CD14-positive monocyte (primary cell): Measurements from ENCODE around the gene EYS. TPM values are rescaled to one million over a fixed set of nuclear protein-coding genes. Genes with fewer than 3 reads are reported as not detected.

Experiments
- DNase-seq, 3 donors: peaks; one replicate each; pipeline ENCODE4 v3.0.0-alpha.2; 2011 to 2022
- H2AFZ ChIP-seq: 2 replicates; pipeline ENCODE4 v1.6.0; 2012; ENCODE audit warnings: mild to moderate bottlenecking, low read depth, low read length, inconsistent platforms; ENCODE audit not compliant: insufficient read depth, poor library complexity, severe bottlenecking
- H3K27ac ChIP-seq, 2 donors: 1 replicate in 1 of 2; 2 replicates in 1 of 2; pipeline ENCODE4 v1.5.1; 2012 to 2013; ENCODE audit warnings: low read length in 2 of 2, control low read depth in 1 of 2, inconsistent platforms in 1 of 2, low read depth in 1 of 2, mild to moderate bottlenecking in 1 of 2
- H3K27me3 ChIP-seq, 2 donors: one replicate each; pipeline versions ENCODE4 v1.6.0 to v1.6.1; 2011 to 2013; ENCODE audit warnings: low read length in 2 of 2; ENCODE audit not compliant: control insufficient read depth in 2 of 2, insufficient read depth in 2 of 2
- H3K36me3 ChIP-seq, 2 donors: replicated peaks in 1 of 2; 1 replicate in 1 of 2; 2 replicates in 1 of 2; pipeline versions ENCODE4 v1.5.1 to v1.6.1; 2012 to 2013; ENCODE audit warnings: low read length in 2 of 2, control low read depth in 1 of 2, inconsistent platforms in 1 of 2, mild to moderate bottlenecking in 1 of 2; ENCODE audit not compliant: insufficient read depth in 2 of 2, control insufficient read depth in 1 of 2
- H3K4me1 ChIP-seq, 2 donors: 1 replicate in 1 of 2; 2 replicates in 1 of 2; pipeline versions ENCODE4 v1.5.1 to v1.6.1; 2012 to 2013; ENCODE audit warnings: low read length in 2 of 2, control low read depth in 1 of 2, inconsistent platforms in 1 of 2, mild to moderate bottlenecking in 1 of 2, moderate library complexity in 1 of 2; ENCODE audit not compliant: insufficient read depth in 2 of 2, control insufficient read depth in 1 of 2
- H3K4me2 ChIP-seq: replicated peaks from 2 replicates; pipeline ENCODE3; 2012; ENCODE audit warnings: low read length, moderate library complexity, mild to moderate bottlenecking; ENCODE audit not compliant: poor library complexity, severe bottlenecking; ENCODE audit errors: extremely low read depth
- H3K4me3 ChIP-seq, 3 experiments: fragments of 200-600 bp in 1 of 3; sonication (generic) in 1 of 3; replicated peaks in 1 of 3; 1 replicate in 2 of 3; 2 replicates in 1 of 3; pipeline ENCODE4 v1.5.1; 2011 to 2013; ENCODE audit warnings: low read length in 3 of 3, mild to moderate bottlenecking in 3 of 3, control low read depth in 2 of 3, low read depth in 2 of 3, inconsistent platforms in 1 of 3, moderate library complexity in 1 of 3
- H3K79me2 ChIP-seq: 2 replicates; pipeline ENCODE4 v1.6.0; 2012; ENCODE audit warnings: mild to moderate bottlenecking, control low read depth, inconsistent platforms, low read length, moderate library complexity; ENCODE audit not compliant: insufficient read depth
- H3K9ac ChIP-seq: 2 replicates; pipeline ENCODE4 v1.6.0; 2017; ENCODE audit warnings: low read length, mild to moderate bottlenecking; ENCODE audit not compliant: insufficient read depth, poor library complexity, severe bottlenecking
- H3K9me3 ChIP-seq, 2 donors: replicated peaks in 1 of 2; 1 replicate in 1 of 2; 2 replicates in 1 of 2; pipeline versions ENCODE4 v1.5.1 to v1.6.1; 2012 to 2013; ENCODE audit warnings: low read length in 2 of 2, control low read depth in 1 of 2; ENCODE audit not compliant: control insufficient read depth in 1 of 2, insufficient read depth in 1 of 2
- H4K20me1 ChIP-seq: 2 replicates; pipeline ENCODE4 v1.6.0; 2012; ENCODE audit warnings: mild to moderate bottlenecking, low read length, control low read depth, moderate library complexity; ENCODE audit not compliant: insufficient read depth
- H3K27ac Mint-ChIP-seq, 7 donors: one replicate each; pipeline ENCODE4 v1.8.0; 2020; ENCODE audit warnings: mild to moderate bottlenecking in 7 of 7, mixed read lengths in 7 of 7, moderate library complexity in 6 of 7, inconsistent platforms in 2 of 7
- H3K27me3 Mint-ChIP-seq, 3 donors: one replicate each; pipeline ENCODE4 v1.8.0; 2021 to 2022; ENCODE audit warnings: low read depth in 3 of 3, mild to moderate bottlenecking in 3 of 3, mixed read lengths in 3 of 3, moderate library complexity in 3 of 3, inconsistent platforms in 1 of 3
- H3K36me3 Mint-ChIP-seq, 2 donors: one replicate each; pipeline ENCODE4 v1.8.0; 2020; ENCODE audit warnings: mixed read lengths in 2 of 2, inconsistent platforms in 1 of 2, mild to moderate bottlenecking in 1 of 2
- H3K4me1 Mint-ChIP-seq: one replicate; pipeline ENCODE4 v1.8.0; 2020; ENCODE audit warnings: mild to moderate bottlenecking, mixed read lengths
- H3K4me3 Mint-ChIP-seq, 2 donors: one replicate each; pipeline ENCODE4 v1.8.0; 2020; ENCODE audit warnings: mild to moderate bottlenecking in 2 of 2, mixed read lengths in 2 of 2, moderate library complexity in 1 of 2
- H3K9me3 Mint-ChIP-seq, 7 donors: one replicate each; pipeline ENCODE4 v1.8.0; 2020 to 2022; ENCODE audit warnings: mixed read lengths in 7 of 7, mild to moderate bottlenecking in 6 of 7, moderate library complexity in 6 of 7, inconsistent platforms in 2 of 7
- CTCF ChIP-seq: fragments of 200-600 bp; IDR thresholded peaks from one replicate; pipeline ENCODE4 v1.8.0; 2022; ENCODE audit warnings: antibody characterized with exemption, mild to moderate bottlenecking
- WGBS: methylation state at CpG from one replicate; pipeline ENCODE4 v1.1.5; 2013; ENCODE audit warnings: missing lambda C conversion rate; ENCODE audit not compliant: insufficient coverage; 5-methylcytosine and 5-hydroxymethylcytosine counted together
- intact Hi-C, 2 donors: fragments of 100-400 bp; cut with micrococcal nuclease; formaldehyde crosslinking; loops; one replicate each; pipeline versions ENCODE4 v1.15.0 to v1.15.1; 2023
- polyA plus RNA-seq, 3 donors: library from polyadenylated mRNA; depleted of rRNA in 1 of 3; unstranded in 2 of 3; stranded (reverse) in 1 of 3; fragments of 300-500 nt in 2 of 3; fragments of >200 nt in 1 of 3; fragmentation: Illumina TruSeq in 2 of 3; gene quantifications; 1 replicate in 2 of 3; 2 replicates in 1 of 3; pipeline ENCODE4 v1.2.3, GENCODE V29; 2012 to 2021

EYS gene
- polyA plus RNA-seq, 3 donors: 0.01 to 0.03 TPM; not detected in 1

GRCh38 chr6:65299236-65299635 lies 407.8 kb downstream of the EYS start:
- H2AFZ ChIP-seq: no peak overlapping the region
- Mint-ChIP-seq H3K27me3 (no peaks in the 10 kb centered on the region), H3K9me3 (peaks cover 0 to 6% (median 1%) of the 10 kb centered on the region in 7 donors), H3K27ac (no peak overlapping the region), H3K4me3 (no peak overlapping the region), H3K4me1 (no peaks in the 10 kb centered on the region), H3K36me3 (no peaks in the 10 kb centered on the region)
- no peak overlapping the region for H3K9ac ChIP-seq
- DNase-seq: no peak
- no peak overlapping the region for H3K4me2 ChIP-seq
- TF ChIP-seq CTCF: no peak
- no peaks in the 10 kb centered on the region for H3K36me3 ChIP-seq
- H3K4me3 ChIP-seq: no peak overlapping the region
- H3K9me3 ChIP-seq: no peaks in the 10 kb centered on the region
- H4K20me1 ChIP-seq: no peaks in the 10 kb centered on the region
- no peak overlapping the region for H3K27ac ChIP-seq
- H3K79me2 ChIP-seq: no peaks in the 10 kb centered on the region
- no CpG with 5 or more reads among the region's 2 CpGs for WGBS
- H3K27me3 ChIP-seq: no peaks in the 10 kb centered on the region
- intact Hi-C loops: no loop called here
- no peaks in the 10 kb centered on the region for H3K4me1 ChIP-seq

GRCh38 chr6:65295812-65296211 lies 411.2 kb downstream of the EYS start:
- Histone ChIP-seq H3K4me2 (no peak overlapping the region), H3K4me1 (no peaks in the 10 kb centered on the region), H3K9ac (no peak overlapping the region), H2AFZ (no peak overlapping the region), H3K4me3 (no peak overlapping the region), H3K27me3 (no peaks in the 10 kb centered on the region), H3K27ac (no peak overlapping the region), H3K79me2 (no peaks in the 10 kb centered on the region), H3K9me3 (no peaks in the 10 kb centered on the region), H4K20me1 (no peaks in the 10 kb centered on the region), H3K36me3 (no peaks in the 10 kb centered on the region)
- 72% methylated on average over 3 of the region's 4 CpGs for WGBS
- TF ChIP-seq CTCF: no peak
- Mint-ChIP-seq H3K27ac (no peak overlapping the region), H3K27me3 (no peaks in the 10 kb centered on the region), H3K4me1 (no peaks in the 10 kb centered on the region), H3K4me3 (no peak overlapping the region), H3K9me3 (peaks cover 0 to 4% (median 2%) of the 10 kb centered on the region in 7 donors), H3K36me3 (no peaks in the 10 kb centered on the region)
- intact Hi-C loops: no loop called here
- DNase-seq: no peak
